GM20000 (cell line): ENCODE measurements around the gene CBFB.

ENCODE experiments used
- DNase-seq: peaks from one replicate; pipeline ENCODE4 v3.0.0; 2012; ENCODE audit warnings: low spot score
- CTCF ChIP-seq: IDR thresholded peaks from 2 replicates; pipeline ENCODE4 v1.5.1; 2012; ENCODE audit warnings: mild to moderate bottlenecking, control low read depth; ENCODE audit errors: extremely low read depth, missing control alignments

The CBFB gene

GRCh38 chr16:67104845-67105244 lies 75.9 kb downstream of the CBFB start:
- no peak for TF ChIP-seq CTCF
- no peak for DNase-seq

- DNase-seq = no peak
- no peak for TF ChIP-seq CTCF
These were observed 76.3 kb downstream of the CBFB start for GRCh38 chr16:67105246-67105645.

GRCh38 chr16:67105881-67106280 lies 76.9 kb downstream of the CBFB start:
- TF ChIP-seq CTCF = no peak
- no peak for DNase-seq

GRCh38 chr16:67108489-67108888 lies 79.5 kb downstream of the CBFB start:
- no peak for TF ChIP-seq CTCF
- DNase-seq = no peak

- no peak for TF ChIP-seq CTCF
- no peak for DNase-seq
These were observed 80.0 kb downstream of the CBFB start for GRCh38 chr16:67108931-67109406.

- no peak for TF ChIP-seq CTCF
- DNase-seq = peak; percentile 99
These were observed 80.6 kb downstream of the CBFB start, which contains the start of gene PHAF1 for GRCh38 chr16:67109407-67110135. Gene PHAF1 (plus strand): TSS chr16:67109941. CDS start chr16:67110176, 235 bp downstream.

GRCh38 chr16:67111951-67112444 lies 83.0 kb downstream of the CBFB start:
- no peak for TF ChIP-seq CTCF

More at GRCh38 chr16:67111951-67112444, 83.0 kb downstream of the CBFB start:
- DNase-seq = no peak
